Stimulated activated CD8-positive, alpha-beta memory T cell treated with anti-CD3 and anti-CD28 coated beads, Interleukin-2, amount 100 ng/mL, for 48 hours (primary cell): Measurements from ENCODE around the gene SNX15.
"Not testable (repeated sequence)": the region's sequence is repeated elsewhere in the genome, so short reads cannot be mapped to it uniquely, and the experiment has no call there.

Experiments used
- DNase-seq, 2 donors: peaks; one replicate each; pipeline ENCODE4 v3.0.0-alpha.2; 2020; ENCODE audit warnings: low read depth in 2 of 2

The SNX15 gene

GRCh38 chr11:65014726-65015227, 12.5 kb upstream of the SNX15 start:
- DNase-seq = no peak

DNA sequence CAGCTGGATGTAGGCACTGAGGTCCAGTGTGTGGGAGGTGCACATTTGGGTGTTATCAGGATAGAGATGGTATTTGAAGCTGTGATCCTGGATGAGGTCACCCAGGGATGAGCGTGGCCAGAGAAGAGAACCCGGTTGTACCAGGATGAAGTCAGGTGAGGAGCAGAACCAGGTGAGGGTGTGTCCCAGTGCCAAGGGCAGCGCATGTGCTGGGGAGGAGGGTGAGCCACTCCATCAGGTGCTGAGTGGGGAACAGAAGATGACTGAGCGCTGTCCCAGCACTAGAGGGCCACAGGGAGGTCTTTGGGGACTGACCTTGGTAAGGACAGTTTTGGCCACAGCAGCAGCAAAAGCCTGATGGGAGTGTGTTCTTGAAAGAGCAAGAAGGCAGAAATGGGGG, 10.5 kb upstream of the SNX15 start:
- DNase-seq = no peak

GRCh38 chr11:65017937-65018336, 9.3 kb upstream of the SNX15 start:
- DNase-seq = no peak

GRCh38 chr11:65019824-65020223, 7.4 kb upstream of the SNX15 start:
- DNase-seq = no peak

- DNase-seq = no peak
Observed at GRCh38 chr11:65021003-65021402, 6.2 kb upstream of the SNX15 start.

DNA sequence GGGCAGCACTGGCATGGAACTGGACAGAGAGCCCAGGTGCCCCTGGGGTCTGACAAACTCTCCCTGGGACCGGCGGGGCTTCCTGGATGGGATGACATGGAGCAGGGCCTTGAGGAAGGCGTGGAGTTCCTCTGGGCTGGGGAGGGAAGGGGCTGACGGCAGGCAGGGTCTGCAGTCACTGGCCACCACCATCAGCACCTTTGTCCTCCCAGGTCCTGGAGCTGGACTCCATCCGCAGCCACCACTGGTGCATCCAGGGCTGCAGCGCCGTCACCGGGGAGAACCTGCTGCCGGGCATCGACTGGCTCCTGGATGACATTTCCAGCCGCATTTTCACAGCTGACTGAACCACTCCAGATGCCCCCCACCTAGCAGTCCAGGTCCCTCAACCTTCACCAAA, 5.7 kb upstream of the SNX15 start:
- no peak for DNase-seq

- not testable (repeated sequence) for DNase-seq
Observed at GRCh38 chr11:65023502-65023901, 3.7 kb upstream of the SNX15 start.

GRCh38 chr11:65026810-65027209, 429 bp upstream of the SNX15 start:
- DNase-seq = no peak

GRCh38 chr11:65032216-65032615, 5.0 kb downstream of the SNX15 start:
- DNase-seq = no peak

- DNase-seq = no peak
Observed at GRCh38 chr11:65034423-65034822, 7.2 kb downstream of the SNX15 start.

GRCh38 chr11:65035579-65035978, 8.3 kb downstream of the SNX15 start:
- DNase-seq = no peak

DNA sequence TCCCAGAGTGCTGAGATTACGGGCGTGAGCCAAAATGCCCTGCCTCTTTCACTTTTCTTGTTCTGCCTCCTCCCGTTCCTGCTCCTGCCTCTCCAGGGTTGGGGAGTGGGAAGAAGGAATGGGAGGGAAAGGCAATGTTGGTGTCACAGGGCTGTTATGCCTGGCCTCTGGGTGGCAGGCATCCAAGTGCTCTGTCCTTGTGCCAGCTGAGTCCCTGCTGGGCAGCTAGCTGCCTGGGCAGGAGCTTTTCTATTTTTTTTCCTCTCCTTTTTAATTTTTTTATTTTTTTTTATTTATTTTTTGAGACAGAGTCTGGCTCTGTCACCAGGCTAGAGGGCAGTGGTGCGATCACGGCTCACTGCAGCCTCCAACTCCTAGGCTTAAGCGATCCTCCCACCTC, 9.7 kb downstream of the SNX15 start:
- no peak for DNase-seq

GRCh38 chr11:65040520-65040846, 13.2 kb downstream of the SNX15 start:
- no peak for DNase-seq

DNA sequence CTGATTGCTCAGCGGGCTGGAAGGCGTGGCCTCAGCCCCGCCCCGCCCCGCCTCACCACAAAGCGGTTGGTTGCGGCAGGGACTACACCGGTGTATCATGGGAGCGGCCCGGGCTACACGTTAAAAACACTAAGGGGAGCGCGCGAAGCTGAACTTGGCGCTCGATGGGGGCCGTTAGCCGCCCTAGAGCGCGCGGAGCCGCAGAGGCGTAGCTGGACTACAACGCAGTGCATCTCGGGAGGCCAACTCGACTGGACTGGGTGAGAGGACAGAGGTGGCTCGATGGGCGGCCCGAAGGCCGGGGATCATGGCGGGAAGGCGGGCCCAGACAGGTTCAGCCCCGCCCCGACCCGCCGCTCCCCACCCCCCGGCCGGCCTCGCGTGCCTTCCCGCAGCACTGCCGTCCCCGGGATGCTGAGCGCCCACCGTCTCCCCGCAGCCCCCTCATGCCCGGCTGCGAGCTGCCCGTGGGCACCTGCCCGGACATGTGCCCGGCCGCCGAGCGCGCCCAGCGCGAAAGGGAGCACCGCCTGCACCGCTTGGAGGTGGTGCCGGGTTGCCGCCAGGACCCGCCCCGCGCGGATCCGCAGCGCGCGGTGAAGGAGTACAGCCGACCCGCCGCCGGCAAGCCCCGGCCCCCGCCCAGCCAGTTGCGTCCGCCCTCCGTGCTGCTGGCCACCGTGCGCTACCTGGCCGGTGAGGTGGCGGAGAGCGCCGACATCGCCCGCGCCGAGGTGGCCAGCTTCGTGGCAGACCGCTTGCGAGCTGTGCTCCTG, 13.8 kb downstream of the SNX15 start, which contains the start of gene SAC3D1:
TSS of gene SAC3D1 (plus strand) at position 364 of the 776 bp plus-strand sequence. CDS start at position 447, 83 bp downstream.
- peak; percentile 83 to 86 for DNase-seq

DNA sequence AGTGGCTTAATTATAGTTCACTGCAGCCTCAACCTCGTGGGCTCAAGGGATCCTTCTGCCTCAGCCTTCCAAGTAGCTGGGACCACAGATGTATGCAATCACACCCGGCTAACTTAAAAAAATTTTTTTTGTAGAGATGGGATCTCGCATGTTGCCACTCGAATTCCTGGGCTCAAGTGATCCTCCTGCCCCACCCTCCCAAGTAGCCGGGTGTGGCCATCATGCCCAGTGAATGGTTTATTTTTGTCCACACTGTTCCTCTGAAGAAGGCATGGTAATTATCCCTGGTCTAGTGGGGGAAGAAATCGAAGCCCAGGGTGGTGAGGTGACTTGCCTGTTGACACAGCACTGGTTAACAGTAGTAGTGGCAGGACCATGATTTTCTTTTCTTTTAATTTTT, 15.7 kb downstream of the SNX15 start:
- no peak for DNase-seq

GRCh38 chr11:65043881-65044501, 16.8 kb downstream of the SNX15 start:
- DNase-seq = no peak

- no peak for DNase-seq
Observed at GRCh38 chr11:65045061-65045460, 17.8 kb downstream of the SNX15 start.

GRCh38 chr11:65045728-65046127, 18.5 kb downstream of the SNX15 start:
- DNase-seq = no peak

- peak in 1 of 2 donors; percentile 17 for DNase-seq
Observed at GRCh38 chr11:65047581-65048422, 20.6 kb downstream of the SNX15 start.

DNA sequence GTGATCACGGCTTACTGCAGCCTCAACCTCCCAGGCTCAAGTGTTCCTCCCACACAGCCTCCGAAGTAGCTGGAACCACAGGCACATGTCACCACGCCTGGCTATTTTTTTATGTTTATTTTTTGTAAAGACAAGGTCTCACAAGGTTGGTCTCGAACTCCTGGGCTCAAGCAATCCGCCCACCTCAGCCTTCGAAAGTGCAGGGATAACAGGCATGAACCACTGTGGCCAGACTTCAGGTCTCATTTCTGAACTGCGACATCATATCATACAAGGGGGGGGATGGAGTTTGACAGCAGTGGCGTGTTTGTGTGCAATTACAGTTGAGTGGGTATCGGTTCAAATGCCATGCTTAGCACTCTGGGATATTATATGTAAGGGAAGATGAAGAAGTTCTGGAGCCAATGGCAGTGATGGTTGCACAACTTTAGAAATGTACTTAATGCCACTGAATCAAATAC, 24.2 kb downstream of the SNX15 start:
- DNase-seq = no peak

- no peak for DNase-seq
Observed at GRCh38 chr11:65053827-65054508, 26.7 kb downstream of the SNX15 start.

- DNase-seq = no peak
Observed at GRCh38 chr11:65055538-65055937, 28.3 kb downstream of the SNX15 start.
